Measurements from ENCODE around the gene GNAQ.
"Not testable (repeated sequence)": the region's sequence is repeated elsewhere in the genome, so short reads cannot be mapped to it uniquely, and the experiment has no call there.

GRCh38 chr9:77717608-77718297 lies 313.9 kb downstream of the GNAQ start:
- TF ChIP-seq, protein P1, sequence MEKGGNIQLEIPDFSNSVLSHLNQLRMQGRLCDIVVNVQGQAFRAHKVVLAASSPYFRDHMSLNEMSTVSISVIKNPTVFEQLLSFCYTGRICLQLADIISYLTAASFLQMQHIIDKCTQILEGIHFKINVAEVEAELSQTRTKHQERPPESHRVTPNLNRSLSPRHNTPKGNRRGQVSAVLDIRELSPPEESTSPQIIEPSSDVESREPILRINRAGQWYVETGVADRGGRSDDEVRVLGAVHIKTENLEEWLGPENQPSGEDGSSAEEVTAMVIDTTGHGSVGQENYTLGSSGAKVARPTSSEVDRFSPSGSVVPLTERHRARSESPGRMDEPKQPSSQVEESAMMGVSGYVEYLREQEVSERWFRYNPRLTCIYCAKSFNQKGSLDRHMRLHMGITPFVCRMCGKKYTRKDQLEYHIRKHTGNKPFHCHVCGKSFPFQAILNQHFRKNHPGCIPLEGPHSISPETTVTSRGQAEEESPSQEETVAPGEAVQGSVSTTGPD (CRISPR knock-in tag; IDR thresholded peaks at IDR 0.05), result not testable (repeated sequence)
- TF ChIP-seq ASH2L (IDR thresholded peaks at IDR 0.05; ENCODE audit: insufficient read length, low read depth, low read length); HIC2 (CRISPR knock-in tag; IDR thresholded peaks at IDR 0.05; ENCODE audit: low read depth); KLF6 (CRISPR knock-in tag; IDR thresholded peaks at IDR 0.05); ATM (IDR thresholded peaks at IDR 0.05; ENCODE audit: borderline replicate concordance); CTCF (CRISPR knock-in tag; IDR thresholded peaks at IDR 0.05); ZBTB7A (CRISPR knock-in tag; IDR thresholded peaks at IDR 0.05); ZNF101 (CRISPR knock-in tag; IDR thresholded peaks at IDR 0.05; ENCODE audit: borderline replicate concordance, low read depth); HCFC1 (IDR thresholded peaks at IDR 0.05; ENCODE audit: low read depth, low read length); SUZ12 (IDR thresholded peaks at IDR 0.05; ENCODE audit: low read depth, low read length); ZNF878 (CRISPR knock-in tag; IDR thresholded peaks at IDR 0.05): not testable (repeated sequence)

All from HepG2 (cell line).